AG10803 (cell line): ENCODE results near the gene XXYLT1.

Experiments
- DNase-seq: peaks from one replicate; pipeline ENCODE4 v3.0.0; 2010; ENCODE audit warnings: low read depth
- H3K4me3 ChIP-seq: 2 replicates; pipeline ENCODE4 v1.5.1; 2011; ENCODE audit warnings: mild to moderate bottlenecking, low read length, control low read depth
- CTCF ChIP-seq: conservative IDR thresholded peaks from 2 replicates; pipeline ENCODE4 v1.5.1; 2011; ENCODE audit warnings: mild to moderate bottlenecking, low read length, control low read depth, inconsistent platforms

XXYLT1 gene

GRCh38 chr3:195116407-195117185 is 154.4 kb downstream of the XXYLT1 start:
- H3K4me3 ChIP-seq, result no peak overlapping the region
- TF ChIP-seq CTCF, result no peak
- DNase-seq, result no peak

- no peak for TF ChIP-seq CTCF
- no peak overlapping the region for H3K4me3 ChIP-seq
- DNase-seq, result no peak
These were observed 155.2 kb downstream of the XXYLT1 start for GRCh38 chr3:195115600-195116406.

GRCh38 chr3:195114786-195115599 is 156.0 kb downstream of the XXYLT1 start:
- no peak for TF ChIP-seq CTCF
- no peak overlapping the region for H3K4me3 ChIP-seq
- no peak for DNase-seq

- no peak for DNase-seq
- no peak for TF ChIP-seq CTCF
These were observed 157.2 kb downstream of the XXYLT1 start for GRCh38 chr3:195113536-195114425.

GRCh38 chr3:195113048-195113447 is 157.9 kb downstream of the XXYLT1 start:
- H3K4me3 ChIP-seq, result no peak overlapping the region
- DNase-seq, result no peak
- no peak for TF ChIP-seq CTCF

More at GRCh38 chr3:195113536-195114425, 157.2 kb downstream of the XXYLT1 start:
- H3K4me3 ChIP-seq, result no peak overlapping the region

- H3K4me3 ChIP-seq, result no peak overlapping the region
- TF ChIP-seq CTCF, result no peak
- no peak for DNase-seq
These were observed 158.6 kb downstream of the XXYLT1 start for GRCh38 chr3:195112361-195112791.
